Hepatocyte (in vitro differentiated cells): ENCODE measurements around the gene SELENOM. TPM values are rescaled to one million over a fixed set of nuclear protein-coding genes. Genes with fewer than 3 reads are reported as not detected.

Experiments
- DNase-seq: peaks from one replicate; pipeline ENCODE4 v3.0.0-alpha.2; 2016; ENCODE audit warnings: low spot score
- H2AFZ ChIP-seq: fragments of 200-600 bp; sonication (generic); 2 replicates; pipeline ENCODE4 v1.6.0; 2016; ENCODE audit warnings: antibody characterized with exemption, mild to moderate bottlenecking
- H3K27ac ChIP-seq: fragments of 200-600 bp; sonication (generic); 2 replicates; pipeline ENCODE4 v1.5.1; 2016; ENCODE audit warnings: mild to moderate bottlenecking
- H3K27me3 ChIP-seq: fragments of 200-600 bp; sonication (generic); 2 replicates; pipeline ENCODE4 v1.6.1; 2016
- H3K36me3 ChIP-seq: fragments of 200-600 bp; sonication (generic); replicated peaks from 2 replicates; pipeline ENCODE4 v1.5.1; 2016; ENCODE audit warnings: low read depth; ENCODE audit not compliant: insufficient read depth
- H3K4me1 ChIP-seq: fragments of 200-600 bp; sonication (generic); 2 replicates; pipeline ENCODE4 v1.5.1; 2016; ENCODE audit warnings: mild to moderate bottlenecking, moderate library complexity; ENCODE audit not compliant: insufficient read depth
- H3K4me2 ChIP-seq: fragments of 200-600 bp; sonication (generic); 2 replicates; pipeline ENCODE4 v1.6.0; 2016
- H3K4me3 ChIP-seq: fragments of 200-600 bp; sonication (generic); 2 replicates; pipeline ENCODE4 v1.5.1; 2016; ENCODE audit warnings: mild to moderate bottlenecking
- H3K79me2 ChIP-seq: fragments of 200-600 bp; sonication (generic); 2 replicates; pipeline ENCODE4 v1.6.0; 2017; ENCODE audit warnings: mild to moderate bottlenecking
- H3K9me2 ChIP-seq: fragments of 200-600 bp; sonication (generic); replicated peaks from 2 replicates; pipeline ENCODE4 v1.6.0; 2017; ENCODE audit warnings: mild to moderate bottlenecking; ENCODE audit not compliant: insufficient read depth
- H3K9me3 ChIP-seq: fragments of 200-600 bp; sonication (generic); 2 replicates; pipeline ENCODE4 v1.5.1; 2016; ENCODE audit warnings: low read depth, mild to moderate bottlenecking
- H4K20me1 ChIP-seq: fragments of 200-600 bp; sonication (generic); 2 replicates; pipeline ENCODE4 v1.6.0; 2016; ENCODE audit warnings: mild to moderate bottlenecking; ENCODE audit not compliant: insufficient read depth, poor library complexity, severe bottlenecking
- EZH2 ChIP-seq: fragments of 200-600 bp; sonication (generic); IDR thresholded peaks from 2 replicates; pipeline ENCODE4 v1.6.1; 2016; ENCODE audit warnings: antibody characterized with exemption, mild to moderate bottlenecking, borderline replicate concordance
- EZH2phosphoT487 ChIP-seq: fragments of 200-600 bp; sonication (generic); IDR thresholded peaks from one replicate; pipeline ENCODE4 v1.6.1; 2018; ENCODE audit warnings: antibody characterized with exemption, mild to moderate bottlenecking, low read depth, moderate library complexity; ENCODE audit not compliant: unreplicated experiment, severe bottlenecking
- WGBS: methylation state at CpG from one replicate; pipeline ENCODE4 v1.1.6; 2016; ENCODE audit warnings: low lambda C conversion rate; ENCODE audit errors: missing lambda C conversion rate; 5-methylcytosine and 5-hydroxymethylcytosine counted together
- polyA plus RNA-seq: library from polyadenylated mRNA; unstranded; fragments of >200 nt; fragmentation: Nextera tagmentation; extraction: Ambion mirVana; gene quantifications from 2 replicates; pipeline ENCODE4 v1.2.1, GENCODE V29; 2016
- total RNA-seq: library from RNA; depleted of rRNA; stranded (reverse); fragments of >200 nt; gene quantifications from 2 replicates; pipeline ENCODE4 v1.2.3, GENCODE V29; 2014
- TF ChIP-seq, protein P1 (sequence below): fragments of 200-600 bp; sonication (generic); IDR thresholded peaks from 2 replicates; pipeline ENCODE4 v1.5.1; 2016; ENCODE audit warnings: antibody characterized with exemption, mild to moderate bottlenecking; ENCODE audit not compliant: poor library complexity

The SELENOM gene
- total and polyA plus RNA-seq, 2 experiments from 2014 or later, result 130 to 240 TPM

- Histone ChIP-seq H4K20me1 (no peaks in the 10 kb centered on the region), H3K4me3 (no peak overlapping the region), H3K4me2 (no peak overlapping the region), H3K4me1 (no peaks in the 10 kb centered on the region), H3K9me2 (no peaks in the 10 kb centered on the region), H3K79me2 (no peaks in the 10 kb centered on the region), H2AFZ (no peak overlapping the region), H3K9me3 (no peaks in the 10 kb centered on the region), H3K27me3 (no peaks in the 10 kb centered on the region), H3K36me3 (no peaks in the 10 kb centered on the region), H3K27ac (no peak overlapping the region)
- TF ChIP-seq, protein P1, sequence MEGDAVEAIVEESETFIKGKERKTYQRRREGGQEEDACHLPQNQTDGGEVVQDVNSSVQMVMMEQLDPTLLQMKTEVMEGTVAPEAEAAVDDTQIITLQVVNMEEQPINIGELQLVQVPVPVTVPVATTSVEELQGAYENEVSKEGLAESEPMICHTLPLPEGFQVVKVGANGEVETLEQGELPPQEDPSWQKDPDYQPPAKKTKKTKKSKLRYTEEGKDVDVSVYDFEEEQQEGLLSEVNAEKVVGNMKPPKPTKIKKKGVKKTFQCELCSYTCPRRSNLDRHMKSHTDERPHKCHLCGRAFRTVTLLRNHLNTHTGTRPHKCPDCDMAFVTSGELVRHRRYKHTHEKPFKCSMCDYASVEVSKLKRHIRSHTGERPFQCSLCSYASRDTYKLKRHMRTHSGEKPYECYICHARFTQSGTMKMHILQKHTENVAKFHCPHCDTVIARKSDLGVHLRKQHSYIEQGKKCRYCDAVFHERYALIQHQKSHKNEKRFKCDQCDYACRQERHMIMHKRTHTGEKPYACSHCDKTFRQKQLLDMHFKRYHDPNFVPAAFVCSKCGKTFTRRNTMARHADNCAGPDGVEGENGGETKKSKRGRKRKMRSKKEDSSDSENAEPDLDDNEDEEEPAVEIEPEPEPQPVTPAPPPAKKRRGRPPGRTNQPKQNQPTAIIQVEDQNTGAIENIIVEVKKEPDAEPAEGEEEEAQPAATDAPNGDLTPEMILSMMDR, result no peak
- TF ChIP-seq EZH2phosphoT487 (no peak), EZH2 (no peak)
- 100% methylated on average over 3 of the region's 3 CpGs for WGBS
- no peak for DNase-seq
These were observed 11.6 kb downstream of the SELENOM start for GRCh38 chr22:31095637-31096249.

- Histone ChIP-seq H3K36me3 (no peaks in the 10 kb centered on the region), H2AFZ (no peak overlapping the region), H3K27ac (no peak overlapping the region), H3K4me2 (no peak overlapping the region), H3K27me3 (no peaks in the 10 kb centered on the region), H3K79me2 (no peaks in the 10 kb centered on the region), H3K4me1 (no peaks in the 10 kb centered on the region), H3K4me3 (no peak overlapping the region), H3K9me3 (no peaks in the 10 kb centered on the region), H3K9me2 (no peaks in the 10 kb centered on the region), H4K20me1 (no peaks in the 10 kb centered on the region)
- WGBS, result 96% methylated on average over 7 of the region's 7 CpGs
- no peak for DNase-seq
- no peak for TF ChIP-seq EZH2phosphoT487
- TF ChIP-seq, protein P1, result no peak
- TF ChIP-seq EZH2, result no peak
These were observed 12.6 kb downstream of the SELENOM start for GRCh38 chr22:31094741-31095140.

DNA sequence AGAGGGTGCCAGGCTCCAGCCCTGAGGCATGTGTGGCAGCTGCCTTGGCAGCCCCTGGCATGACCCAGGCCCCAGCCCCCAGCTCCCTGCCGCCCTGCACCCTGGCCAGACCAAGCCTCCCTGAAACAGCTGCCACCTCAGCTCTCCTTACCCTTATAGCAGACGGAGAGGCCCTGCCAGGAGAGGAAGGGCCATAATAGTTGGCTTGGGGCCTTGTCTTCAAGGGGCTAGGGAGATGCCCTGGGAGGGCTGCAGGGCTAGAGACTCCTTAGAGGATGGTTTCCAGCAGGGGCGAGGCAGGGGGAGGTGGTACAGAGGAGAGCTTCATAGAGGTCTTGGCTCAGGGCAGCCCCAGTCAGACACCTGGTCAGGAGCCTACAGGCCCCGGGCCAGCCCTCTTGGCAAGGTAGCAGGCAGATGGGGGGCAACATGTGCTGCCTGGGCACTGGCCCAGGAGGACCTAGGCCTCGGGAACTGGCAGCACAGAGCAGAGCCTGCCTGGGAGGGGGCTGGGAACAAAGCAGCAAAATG is 13.3 kb downstream of the SELENOM start:
- no peaks in the 10 kb centered on the region for H3K9me3 ChIP-seq
- no peak overlapping the region for H3K4me3 ChIP-seq
- no peak for DNase-seq
- WGBS, result 92% methylated on average over 5 of the region's 5 CpGs
- no peaks in the 10 kb centered on the region for H3K9me2 ChIP-seq
- H3K79me2 ChIP-seq, result no peaks in the 10 kb centered on the region
- H3K27ac ChIP-seq, result no peak overlapping the region
- no peaks in the 10 kb centered on the region for H3K36me3 ChIP-seq
- H3K4me2 ChIP-seq, result no peak overlapping the region
- H3K27me3 ChIP-seq, result no peaks in the 10 kb centered on the region
- peaks cover 3% of the 10 kb centered on the region for H4K20me1 ChIP-seq
- H2AFZ ChIP-seq, result no peak overlapping the region
- TF ChIP-seq EZH2phosphoT487, result no peak
- no peaks in the 10 kb centered on the region for H3K4me1 ChIP-seq

DNA sequence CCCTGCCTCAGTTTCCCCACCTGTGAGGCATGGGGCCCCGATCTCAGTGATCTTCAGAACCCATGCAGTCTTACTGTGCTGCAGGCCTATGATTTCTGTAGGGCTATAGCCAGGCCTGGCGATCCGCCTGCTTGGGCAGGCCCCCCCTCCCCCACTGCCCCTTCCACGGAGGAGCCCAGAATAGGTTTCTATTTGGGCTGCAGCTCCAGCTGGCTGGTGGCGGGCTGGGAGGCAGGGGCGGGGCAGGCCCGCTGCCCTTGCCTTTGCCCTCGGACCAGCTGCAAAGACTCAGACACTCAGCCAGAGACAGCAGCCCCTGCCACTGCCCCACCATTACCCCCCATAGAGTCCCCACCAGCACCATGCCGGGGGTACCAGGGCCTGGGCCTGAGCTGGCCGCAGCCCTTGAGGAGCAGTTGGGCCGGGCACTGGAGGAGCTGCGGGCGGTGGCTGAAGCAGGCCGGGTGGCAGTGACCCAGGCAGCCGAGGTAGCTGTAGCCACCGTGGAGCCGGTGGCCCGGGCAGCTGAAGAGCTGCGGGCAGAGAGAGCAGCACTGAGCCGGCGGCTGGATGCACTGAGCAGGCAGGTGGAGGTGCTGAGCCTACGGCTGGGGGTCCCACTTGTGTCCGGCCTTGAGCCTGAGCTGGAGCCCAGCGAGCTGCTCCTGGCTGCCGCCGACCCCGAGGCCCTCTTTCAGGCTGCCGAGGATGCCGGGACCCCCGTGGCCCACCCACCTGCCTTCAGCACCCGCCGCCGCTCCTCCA is 14.1 kb downstream of the SELENOM start:
- no peaks in the 10 kb centered on the region for H3K4me1 ChIP-seq
- 94% methylated on average over 28 of the region's 33 CpGs for WGBS
- no peaks in the 10 kb centered on the region for H3K9me2 ChIP-seq
- DNase-seq, result peak; percentile 5
- H3K4me2 ChIP-seq, result no peak overlapping the region
- H3K9me3 ChIP-seq, result no peaks in the 10 kb centered on the region
- no peaks in the 10 kb centered on the region for H3K79me2 ChIP-seq
- no peaks in the 10 kb centered on the region for H3K36me3 ChIP-seq
- H3K27ac ChIP-seq, result no peak overlapping the region
- H2AFZ ChIP-seq, result no peak overlapping the region
- no peak overlapping the region for H3K4me3 ChIP-seq
- peaks cover 3% of the 10 kb centered on the region for H4K20me1 ChIP-seq
- TF ChIP-seq EZH2 (no peak), EZH2phosphoT487 (no peak)
- TF ChIP-seq, protein P1, result no peak
- H3K27me3 ChIP-seq, result no peaks in the 10 kb centered on the region
